Measurements from ENCODE around the gene ZNF837.

Gene ZNF837

DNA sequence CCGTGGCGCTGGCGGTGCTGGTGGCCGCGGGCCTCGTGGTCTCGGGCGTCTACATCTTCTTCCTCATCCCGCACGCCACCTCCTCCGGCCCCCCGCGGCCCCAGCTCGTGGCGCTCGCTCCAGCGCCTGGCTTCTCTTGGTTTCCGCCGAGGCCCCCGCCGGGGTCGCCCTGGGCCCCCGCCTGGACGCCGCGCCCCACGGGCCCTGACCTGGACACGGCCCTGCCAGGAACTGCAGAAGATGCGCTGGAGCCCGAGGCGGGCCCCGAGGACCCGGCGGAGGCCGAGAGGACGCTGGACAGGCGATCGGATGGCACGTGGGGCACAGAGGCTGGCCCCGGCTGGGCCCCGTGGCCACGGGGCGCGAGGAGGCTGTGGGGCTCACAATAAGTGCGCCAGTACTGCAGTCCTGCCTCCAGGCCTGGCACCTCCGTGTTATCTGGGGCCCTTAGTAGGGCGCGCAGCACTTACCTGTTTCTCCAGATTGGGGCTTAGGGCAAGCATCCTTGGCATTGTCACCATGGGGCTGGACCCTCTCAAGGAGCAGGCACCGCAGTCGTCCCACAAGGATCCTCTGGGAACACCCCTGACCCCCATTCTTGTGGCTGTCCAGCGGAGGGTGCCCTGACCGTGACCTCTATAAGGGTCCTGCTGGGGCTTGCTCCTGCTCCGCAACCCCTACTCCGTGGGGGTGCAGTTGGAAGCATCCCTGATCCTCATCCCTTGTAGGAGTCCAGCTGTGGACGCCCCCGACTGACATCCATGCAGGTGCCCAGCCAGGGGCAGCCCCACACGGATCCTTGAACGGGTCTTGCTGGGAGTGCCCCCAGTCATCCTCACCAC lies 16.1 kb upstream of the ZNF837 start:
- Histone ChIP-seq H3K9me3 (no peaks in the 10 kb centered on the region), H3K4me3 (no peak overlapping the region), H3K4me1 (peaks cover 12% of the 10 kb centered on the region), H3K27me3 (peaks cover 8% of the 10 kb centered on the region), H3K36me3 (peaks cover 49% of the 10 kb centered on the region), H4K20me1 (peaks cover 43% of the 10 kb centered on the region), H3K27ac (no peak overlapping the region), H3K9ac (no peak overlapping the region), H3K4me2 (no peak overlapping the region)
- no peak for TF ChIP-seq Cebpa-rat (IDR thresholded peaks at IDR 0.05)

DNA sequence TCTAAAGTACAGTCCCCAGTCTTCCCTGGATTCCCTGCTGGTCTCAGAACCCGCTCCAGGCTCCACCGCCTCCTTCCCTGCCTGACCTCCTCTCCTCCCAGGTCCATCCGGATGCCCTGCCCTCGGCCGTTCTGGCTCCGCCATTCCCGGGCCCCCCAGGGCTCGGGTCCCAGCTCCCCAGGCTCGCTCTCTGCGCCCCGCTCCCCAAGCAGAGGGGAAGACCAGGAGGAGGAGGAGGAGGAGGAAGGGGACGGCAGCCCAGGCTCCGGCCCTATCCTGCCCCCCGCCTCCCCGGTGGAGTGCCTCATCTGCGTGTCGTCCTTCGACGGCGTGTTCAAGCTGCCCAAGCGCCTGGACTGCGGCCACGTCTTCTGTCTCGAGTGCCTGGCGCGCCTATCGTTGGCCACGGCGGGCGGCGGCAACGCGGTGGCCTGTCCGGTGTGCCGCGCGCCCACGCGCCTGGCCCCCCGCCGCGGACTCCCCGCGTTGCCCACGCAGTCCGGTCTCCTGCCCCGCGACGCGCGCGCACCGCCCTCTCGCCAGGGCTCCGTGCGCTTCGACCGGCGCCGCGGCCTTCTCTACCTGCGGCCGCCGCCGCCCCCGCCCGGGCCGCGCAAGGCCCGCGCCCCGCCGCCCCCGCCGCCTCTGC lies 15.3 kb upstream of the ZNF837 start:
- no peak overlapping the region for H3K4me2 ChIP-seq
- H3K4me1 ChIP-seq = peaks cover 12% of the 10 kb centered on the region
- TF ChIP-seq Cebpa-rat (IDR thresholded peaks at IDR 0.05) = no peak
- H3K9me3 ChIP-seq = no peaks in the 10 kb centered on the region
- peaks cover 8% of the 10 kb centered on the region for H3K27me3 ChIP-seq
- H3K27ac ChIP-seq = no peak overlapping the region
- H3K4me3 ChIP-seq = no peak overlapping the region
- peaks cover 57% of the 10 kb centered on the region for H3K36me3 ChIP-seq
- H4K20me1 ChIP-seq = peaks cover 51% of the 10 kb centered on the region
- H3K9ac ChIP-seq = no peak overlapping the region

- Histone ChIP-seq H3K9ac (no peak within 1 kb of the TSS), H3K4me1 (peaks cover 13% of the 10 kb centered on the region), H4K20me1 (peaks cover 58% of the 10 kb centered on the region), H3K9me3 (no peaks in the 10 kb centered on the region), H3K27ac (no peak within 1 kb of the TSS), H3K27me3 (peaks cover 8% of the 10 kb centered on the region), H3K4me2 (no peak within 1 kb of the TSS), H3K4me3 (no peak within 1 kb of the TSS), H3K36me3 (peaks cover 64% of the 10 kb centered on the region)
- TF ChIP-seq Cebpa-rat (IDR thresholded peaks at IDR 0.05) = no peak
Measured at GRCh38 chr19:58395220-58395978, 14.6 kb upstream of the ZNF837 start, which contains the start of gene RNF225. TSS of gene RNF225 (plus strand) at chr19:58395656. CDS start at chr19:58396090, 434 bp downstream.

DNA sequence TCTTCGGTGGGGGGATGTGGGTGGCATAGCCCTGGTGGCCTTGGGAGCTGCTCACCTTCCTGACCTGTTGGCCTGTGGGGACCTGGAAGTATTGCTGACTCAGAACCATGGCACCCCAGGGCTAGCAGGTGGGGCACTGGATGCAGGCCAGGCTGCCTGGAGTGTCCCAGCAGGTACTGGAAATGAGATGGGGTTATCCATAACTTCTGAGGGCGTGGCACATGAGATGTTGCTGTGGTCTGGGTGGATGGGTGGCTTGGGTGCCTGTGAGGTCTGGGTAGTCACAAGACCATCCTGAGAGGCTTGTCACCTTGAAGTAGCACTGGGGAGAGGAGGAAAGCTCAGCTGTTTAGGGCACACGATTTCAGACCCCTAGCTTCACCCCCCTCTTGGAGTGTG lies 14.0 kb upstream of the ZNF837 start:
- no peak overlapping the region for H3K4me2 ChIP-seq
- H3K36me3 ChIP-seq = peaks cover 70% of the 10 kb centered on the region
- H3K9me3 ChIP-seq = no peaks in the 10 kb centered on the region
- H3K9ac ChIP-seq = no peak overlapping the region
- H3K27me3 ChIP-seq = peaks cover 8% of the 10 kb centered on the region
- peaks cover 16% of the 10 kb centered on the region for H3K4me1 ChIP-seq
- peaks cover 64% of the 10 kb centered on the region for H4K20me1 ChIP-seq
- TF ChIP-seq Cebpa-rat (IDR thresholded peaks at IDR 0.05) = no peak
- no peak overlapping the region for H3K4me3 ChIP-seq
- H3K27ac ChIP-seq = no peak overlapping the region

- Histone ChIP-seq H4K20me1 (peaks cover 75% of the 10 kb centered on the region), H3K36me3 (peaks cover 81% of the 10 kb centered on the region), H3K4me1 (peaks cover 27% of the 10 kb centered on the region), H3K4me2 (no peak overlapping the region), H3K9me3 (no peaks in the 10 kb centered on the region), H3K27me3 (peaks cover 8% of the 10 kb centered on the region), H3K9ac (no peak overlapping the region), H3K4me3 (no peak overlapping the region), H3K27ac (no peak overlapping the region)
- TF ChIP-seq Cebpa-rat (IDR thresholded peaks at IDR 0.05) = no peak
Measured at GRCh38 chr19:58393725-58394033, 12.8 kb upstream of the ZNF837 start.

DNA sequence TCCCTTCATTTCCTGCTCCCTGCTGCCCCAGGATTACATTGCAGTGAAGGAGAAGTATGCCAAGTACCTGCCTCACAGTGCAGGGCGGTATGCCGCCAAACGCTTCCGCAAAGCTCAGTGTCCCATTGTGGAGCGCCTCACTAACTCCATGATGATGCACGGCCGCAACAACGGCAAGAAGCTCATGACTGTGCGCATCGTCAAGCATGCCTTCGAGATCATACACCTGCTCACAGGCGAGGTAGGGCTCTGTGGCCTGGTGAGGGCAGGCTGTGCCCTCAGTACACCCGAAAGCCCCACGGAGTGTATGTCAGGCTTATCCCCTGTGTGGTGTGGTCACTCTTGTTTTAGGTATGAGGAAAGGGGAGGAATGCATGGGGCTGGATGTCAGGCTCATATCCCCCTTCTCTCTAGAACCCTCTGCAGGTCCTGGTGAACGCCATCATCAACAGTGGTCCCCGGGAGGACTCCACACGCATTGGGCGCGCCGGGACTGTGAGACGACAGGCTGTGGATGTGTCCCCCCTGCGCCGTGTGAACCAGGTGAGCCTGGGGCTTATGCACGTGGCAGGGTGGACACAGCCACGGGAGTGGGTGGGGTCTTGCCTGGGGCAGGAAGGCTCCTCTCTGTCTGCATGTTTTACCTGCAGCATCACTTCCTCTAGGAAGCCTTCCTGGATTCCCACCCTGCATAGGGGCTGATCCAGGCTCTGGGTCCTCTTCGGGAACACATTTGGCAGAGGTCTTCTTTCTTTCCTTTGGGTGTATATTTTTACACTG lies 12.3 kb upstream of the ZNF837 start:
- Histone ChIP-seq H3K36me3 (peaks cover 87% of the 10 kb centered on the region), H3K4me2 (no peak overlapping the region), H4K20me1 (peaks cover 80% of the 10 kb centered on the region), H3K4me3 (no peak overlapping the region), H3K4me1 (peaks cover 33% of the 10 kb centered on the region), H3K27ac (no peak overlapping the region), H3K9me3 (no peaks in the 10 kb centered on the region), H3K27me3 (peaks cover 8% of the 10 kb centered on the region), H3K9ac (no peak overlapping the region)
- no peak for TF ChIP-seq Cebpa-rat (IDR thresholded peaks at IDR 0.05)

- Histone ChIP-seq H3K36me3 (peaks cover 53% of the 10 kb centered on the region), H3K27me3 (no peaks in the 10 kb centered on the region), H3K27ac (0 out of 2 replicates have a peak overlapping the region, but pooled peaks have one; percentile 98), H3K9ac (peak overlapping the region; percentile 98), H3K4me3 (peak overlapping the region; percentile 94), H4K20me1 (peaks cover 60% of the 10 kb centered on the region), H3K4me1 (peaks cover 62% of the 10 kb centered on the region), H3K4me2 (peak overlapping the region; percentile 97), H3K9me3 (no peaks in the 10 kb centered on the region)
- TF ChIP-seq Cebpa-rat (IDR thresholded peaks at IDR 0.05) = no peak
Measured at GRCh38 chr19:58388175-58388526, 7.3 kb upstream of the ZNF837 start.

DNA sequence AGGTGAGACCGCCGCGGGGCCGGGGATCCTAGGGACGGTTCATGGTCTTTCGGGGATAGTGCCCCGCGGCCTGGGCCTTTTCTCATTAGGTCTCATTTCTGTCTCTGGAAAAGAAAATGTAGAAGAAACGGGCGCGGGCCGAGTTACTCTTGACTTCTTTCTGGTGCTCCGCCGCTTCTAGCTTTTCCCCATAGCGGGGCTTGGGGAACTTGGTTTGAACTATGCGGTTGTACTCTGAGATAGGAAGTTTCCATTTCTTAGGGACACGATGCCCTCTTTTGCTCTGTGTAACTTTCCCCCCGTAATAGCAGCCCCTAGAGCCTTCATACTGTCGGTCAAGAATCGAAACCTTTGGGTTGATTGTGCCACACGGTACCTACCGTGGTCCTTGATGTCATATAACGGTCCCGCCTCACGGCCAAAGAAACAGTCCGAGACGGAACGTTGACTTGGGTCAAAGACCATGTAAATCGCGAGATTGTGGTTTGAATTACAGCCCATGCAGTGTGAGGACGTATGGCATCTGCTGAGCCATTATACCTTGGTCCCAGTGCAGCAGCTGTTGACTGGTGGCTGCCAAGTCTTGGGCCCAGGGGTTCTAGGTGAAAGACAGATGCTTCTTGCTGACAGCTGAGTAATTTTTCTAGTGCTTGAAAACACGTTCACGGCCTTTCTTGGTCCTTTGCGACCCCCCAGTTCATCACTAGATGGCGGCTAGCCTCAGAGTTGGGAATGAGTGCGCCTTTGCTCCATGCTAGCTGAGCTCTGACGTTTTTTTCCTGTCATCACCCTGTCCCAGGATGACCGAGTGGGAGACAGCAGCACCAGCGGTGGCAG lies 6.7 kb upstream of the ZNF837 start:
- H3K27me3 ChIP-seq = no peaks in the 10 kb centered on the region
- H3K9ac ChIP-seq = peak overlapping the region; percentile 98
- TF ChIP-seq Cebpa-rat (IDR thresholded peaks at IDR 0.05) = no peak
- H3K4me2 ChIP-seq = peak overlapping the region; percentile 97
- H4K20me1 ChIP-seq = peaks cover 54% of the 10 kb centered on the region
- no peaks in the 10 kb centered on the region for H3K9me3 ChIP-seq
- H3K4me3 ChIP-seq = peak overlapping the region; percentile 94
- peaks cover 68% of the 10 kb centered on the region for H3K4me1 ChIP-seq
- peak overlapping the region; percentile 98 for H3K27ac ChIP-seq
- peaks cover 47% of the 10 kb centered on the region for H3K36me3 ChIP-seq

Measured in BLaER1 (cell line).